ENCODE measurements around the gene ENTPD3.

Gene ENTPD3

DNA sequence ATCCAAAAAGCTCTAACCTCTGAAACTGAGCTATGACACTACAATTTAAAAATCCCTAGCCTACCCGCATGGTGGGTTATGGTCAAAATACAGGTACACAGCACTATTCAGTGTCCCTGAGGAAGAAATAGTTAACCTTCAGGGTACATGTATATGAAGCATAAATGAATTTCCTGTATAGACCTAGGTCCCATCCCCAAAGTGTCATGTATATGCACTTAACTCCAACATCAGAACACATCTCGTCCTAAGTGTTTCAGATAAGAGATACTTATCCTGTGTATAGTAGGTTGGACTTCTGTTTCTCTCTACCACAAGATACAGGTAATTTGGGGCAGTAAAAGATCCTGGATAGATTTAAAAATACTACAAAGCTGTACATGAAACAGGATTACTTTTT lies 76.6 kb downstream of the ENTPD3 start:
- DNase-seq, result no peak

GRCh38 chr3:40464339-40465110 lies 77.5 kb downstream of the ENTPD3 start:
- DNase-seq, result no peak

DNA sequence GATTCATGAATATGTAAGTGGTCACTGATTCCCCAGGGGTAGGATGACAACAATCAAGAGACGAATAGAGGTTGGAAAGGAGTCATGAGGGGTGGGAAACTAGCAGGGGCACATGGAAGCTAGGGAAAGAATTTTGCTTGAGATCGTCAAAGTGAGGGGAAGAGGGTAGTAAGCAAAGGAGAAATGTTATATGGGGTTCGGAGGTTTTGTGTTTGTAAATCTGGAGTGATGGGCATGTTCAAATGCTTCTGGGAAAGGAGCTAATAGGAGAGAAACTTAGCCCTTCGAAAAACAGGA lies 78.1 kb downstream of the ENTPD3 start:
- no peak for DNase-seq

GRCh38 chr3:40465456-40465855 lies 78.5 kb downstream of the ENTPD3 start:
- no peak for DNase-seq

- no peak for DNase-seq
Measured at GRCh38 chr3:40468018-40468417, 81.0 kb downstream of the ENTPD3 start.

GRCh38 chr3:40470701-40471100 lies 83.7 kb downstream of the ENTPD3 start:
- no peak for DNase-seq

DNA sequence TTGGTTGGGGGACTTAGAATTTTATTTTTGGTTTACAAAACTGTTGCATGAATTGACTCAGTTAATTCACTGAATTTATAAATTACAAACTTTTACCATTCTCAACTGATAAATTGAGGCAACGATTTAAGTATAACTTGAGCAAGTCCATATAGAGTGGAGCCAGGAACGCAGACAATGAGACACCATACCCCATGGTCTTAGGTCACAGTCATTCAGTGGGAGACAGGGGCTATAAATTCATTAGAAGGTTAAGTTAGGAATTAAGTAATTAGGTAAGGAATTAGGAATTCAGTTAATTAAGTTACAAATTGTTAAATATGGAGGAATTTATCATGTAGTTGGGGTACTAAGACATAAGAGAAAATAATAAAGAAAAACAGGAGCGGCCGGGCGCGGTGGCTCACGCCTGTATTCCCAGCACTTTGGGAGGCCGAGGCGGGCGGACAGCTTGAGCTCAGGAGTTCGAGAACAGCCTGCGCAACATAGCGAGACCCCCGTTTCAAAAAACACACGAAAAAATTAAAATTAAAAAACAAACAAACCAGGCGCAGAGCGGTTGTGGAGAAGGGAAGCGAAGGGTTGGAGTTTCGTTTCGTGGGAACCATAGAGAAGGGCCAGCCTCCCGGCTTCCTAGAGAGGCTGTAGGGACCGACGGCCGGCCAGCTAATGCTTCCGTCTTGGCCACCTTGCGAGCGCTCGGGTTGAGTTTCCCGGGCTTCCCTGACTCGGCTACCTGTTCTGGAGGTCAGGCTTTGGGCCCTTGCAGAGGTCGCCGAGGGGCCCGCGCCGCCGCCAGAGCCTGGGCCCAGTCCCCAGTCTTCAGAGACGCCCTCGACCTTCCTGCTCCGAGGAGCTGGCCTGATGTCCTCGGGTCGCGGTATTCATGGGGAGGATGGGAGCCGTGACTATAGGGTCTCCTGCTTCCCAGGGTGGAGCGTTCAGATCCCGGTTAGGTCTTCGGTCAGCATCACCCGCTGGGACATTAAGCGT lies 89.8 kb downstream of the ENTPD3 start, which contains the start of gene ZNF619:
Gene ZNF619, plus strand, starts transcription at position 645 of the 993 bp plus-strand sequence. CDS start 858 bp downstream, outside the sequence.
- DNase-seq, result peak; percentile 41

DNA sequence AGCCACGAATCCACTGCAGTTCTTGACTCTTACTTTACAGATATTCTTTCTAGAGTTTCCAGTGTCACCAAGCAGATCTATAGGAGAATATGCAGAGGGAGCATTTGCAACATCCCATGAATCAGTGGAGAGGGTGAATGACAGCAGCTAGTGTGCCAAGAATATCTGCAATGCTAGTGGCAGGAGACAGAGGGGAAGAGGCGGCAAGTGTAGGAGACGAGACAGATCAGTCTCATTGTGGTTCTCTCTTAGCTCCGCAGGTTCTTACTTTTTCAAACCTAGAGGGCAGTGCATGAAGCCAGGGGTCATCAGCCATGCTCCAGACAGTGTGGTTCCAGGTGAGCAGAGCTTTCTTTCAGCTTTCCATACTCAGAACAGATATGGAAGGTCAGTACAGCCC lies 90.7 kb downstream of the ENTPD3 start:
- DNase-seq, result no peak

Data from stimulated activated CD4-positive, alpha-beta T cell treated with anti-CD3 and anti-CD28 coated beads, Interleukin-1b, Interleukin-23, amount 100 ng/mL, for 48 hours (primary cell).